ENCODE data around the gene LGALS7. TPM values are rescaled to one million over a fixed set of nuclear protein-coding genes. Genes with fewer than 3 reads are reported as not detected.

Gene LGALS7
- total RNA-seq, 1 donor from 2014 or later, result not detected

GRCh38 chr19:38739440-38740256 is 33.7 kb downstream of the LGALS7 start:
- H3F3A ChIP-seq (ENCODE audit: low read depth), result peaks cover 8% of the 10 kb centered on the region
- H3K4me1 Mint-ChIP-seq, result peaks cover 8% of the 10 kb centered on the region
- H3K27me3 ChIP-seq, result peaks cover 22% of the 10 kb centered on the region
- H3K4me3 ChIP-seq, result no peak overlapping the region
- no peak overlapping the region for H3K4me2 ChIP-seq
- peaks cover 4% of the 10 kb centered on the region for H4K20me1 ChIP-seq (ENCODE audit: low read depth)
- no peak overlapping the region for H3K27ac ChIP-seq
- peaks cover 2% of the 10 kb centered on the region for H3K36me3 Mint-ChIP-seq
- DNase-seq (ENCODE audit: low spot score), result no peak
- no peaks in the 10 kb centered on the region for H3K36me3 ChIP-seq
- H3K4me1 ChIP-seq, result peaks cover 8% of the 10 kb centered on the region
- no peaks in the 10 kb centered on the region for H3K9me3 Mint-ChIP-seq
- H3K27ac Mint-ChIP-seq, result peak overlapping the region; percentile 72
- TF ChIP-seq EZH2 (IDR thresholded peaks at IDR 0.05) (no peak), EZH2phosphoT487 (IDR thresholded peaks at IDR 0.05) (no peak)
- TF ChIP-seq, protein P1, sequence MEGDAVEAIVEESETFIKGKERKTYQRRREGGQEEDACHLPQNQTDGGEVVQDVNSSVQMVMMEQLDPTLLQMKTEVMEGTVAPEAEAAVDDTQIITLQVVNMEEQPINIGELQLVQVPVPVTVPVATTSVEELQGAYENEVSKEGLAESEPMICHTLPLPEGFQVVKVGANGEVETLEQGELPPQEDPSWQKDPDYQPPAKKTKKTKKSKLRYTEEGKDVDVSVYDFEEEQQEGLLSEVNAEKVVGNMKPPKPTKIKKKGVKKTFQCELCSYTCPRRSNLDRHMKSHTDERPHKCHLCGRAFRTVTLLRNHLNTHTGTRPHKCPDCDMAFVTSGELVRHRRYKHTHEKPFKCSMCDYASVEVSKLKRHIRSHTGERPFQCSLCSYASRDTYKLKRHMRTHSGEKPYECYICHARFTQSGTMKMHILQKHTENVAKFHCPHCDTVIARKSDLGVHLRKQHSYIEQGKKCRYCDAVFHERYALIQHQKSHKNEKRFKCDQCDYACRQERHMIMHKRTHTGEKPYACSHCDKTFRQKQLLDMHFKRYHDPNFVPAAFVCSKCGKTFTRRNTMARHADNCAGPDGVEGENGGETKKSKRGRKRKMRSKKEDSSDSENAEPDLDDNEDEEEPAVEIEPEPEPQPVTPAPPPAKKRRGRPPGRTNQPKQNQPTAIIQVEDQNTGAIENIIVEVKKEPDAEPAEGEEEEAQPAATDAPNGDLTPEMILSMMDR (IDR thresholded peaks at IDR 0.05), result no peak
- H3K9ac ChIP-seq, result no peak overlapping the region
- no peak overlapping the region for H3K4me3 Mint-ChIP-seq
- no peak overlapping the region for H2AFZ ChIP-seq (replicated peaks)
- no peaks in the 10 kb centered on the region for H3K79me2 ChIP-seq (ENCODE audit: low read depth)
- peaks cover 17% of the 10 kb centered on the region for H3K27me3 Mint-ChIP-seq (ENCODE audit: insufficient read depth, low read depth)
- no peaks in the 10 kb centered on the region for H3K9me3 ChIP-seq (ENCODE audit: low read depth)

GRCh38 chr19:38737921-38738737 is 35.2 kb downstream of the LGALS7 start:
- H3K9me3 Mint-ChIP-seq, result no peaks in the 10 kb centered on the region
- peak overlapping the region; percentile 50 for H3K4me3 Mint-ChIP-seq
- Histone ChIP-seq H4K20me1 (ENCODE audit: low read depth) (peaks cover 9% of the 10 kb centered on the region), H3K27ac (no peak overlapping the region), H3K36me3 (no peaks in the 10 kb centered on the region), H3F3A (ENCODE audit: low read depth) (peaks cover 14% of the 10 kb centered on the region), H3K4me1 (peaks cover 12% of the 10 kb centered on the region), H3K9me3 (ENCODE audit: low read depth) (no peaks in the 10 kb centered on the region), H3K79me2 (ENCODE audit: low read depth) (no peaks in the 10 kb centered on the region), H3K9ac (no peak overlapping the region), H2AFZ (replicated peaks) (no peak overlapping the region), H3K4me2 (no peak overlapping the region), H3K4me3 (no peak overlapping the region), H3K27me3 (peaks cover 22% of the 10 kb centered on the region)
- H3K4me1 Mint-ChIP-seq, result peaks cover 8% of the 10 kb centered on the region
- no peak overlapping the region for H3K27ac Mint-ChIP-seq
- peaks cover 17% of the 10 kb centered on the region for H3K27me3 Mint-ChIP-seq (ENCODE audit: insufficient read depth, low read depth)
- peaks cover 2% of the 10 kb centered on the region for H3K36me3 Mint-ChIP-seq
- DNase-seq (ENCODE audit: low spot score), result no peak
- TF ChIP-seq, protein P1 (IDR thresholded peaks at IDR 0.05), result no peak

- Histone ChIP-seq H4K20me1 (ENCODE audit: low read depth) (peaks cover 9% of the 10 kb centered on the region), H3F3A (ENCODE audit: low read depth) (peaks cover 18% of the 10 kb centered on the region), H3K4me3 (no peak overlapping the region), H3K9me3 (ENCODE audit: low read depth) (no peaks in the 10 kb centered on the region), H3K4me2 (peak overlapping the region; percentile 14), H3K36me3 (no peaks in the 10 kb centered on the region), H3K9ac (no peak overlapping the region), H2AFZ (replicated peaks) (no peak overlapping the region), H3K79me2 (ENCODE audit: low read depth) (no peaks in the 10 kb centered on the region), H3K27me3 (peaks cover 22% of the 10 kb centered on the region), H3K4me1 (peaks cover 12% of the 10 kb centered on the region), H3K27ac (no peak overlapping the region)
- Mint-ChIP-seq H3K27me3 (ENCODE audit: insufficient read depth, low read depth) (peaks cover 15% of the 10 kb centered on the region), H3K27ac (no peak overlapping the region), H3K4me3 (peak overlapping the region; percentile 50), H3K9me3 (no peaks in the 10 kb centered on the region), H3K36me3 (peaks cover 2% of the 10 kb centered on the region), H3K4me1 (peaks cover 8% of the 10 kb centered on the region)
- no peak for DNase-seq (ENCODE audit: low spot score)
- TF ChIP-seq EZH2phosphoT487 (IDR thresholded peaks at IDR 0.05) (no peak), EZH2 (IDR thresholded peaks at IDR 0.05) (no peak)
- TF ChIP-seq, protein P1 (IDR thresholded peaks at IDR 0.05), result no peak
These were observed 35.9 kb downstream of the LGALS7 start for GRCh38 chr19:38737281-38737865.

Data from neural progenitor cell (in vitro differentiated cells).